GM12872 (cell line): ENCODE measurements around the gene TEDC2.

Source experiments
- CTCF ChIP-seq: IDR thresholded peaks from 3 replicates; pipeline ENCODE4 v1.5.1; 2011; ENCODE audit warnings: low read depth, mild to moderate bottlenecking, low read length, moderate library complexity; ENCODE audit not compliant: insufficient read depth

TEDC2 gene

GRCh38 chr16:2468725-2469398, 9.0 kb downstream of the TEDC2 start:
- no peak for TF ChIP-seq CTCF

- TF ChIP-seq CTCF: no peak
Observed at GRCh38 chr16:2469399-2470233, 9.7 kb downstream of the TEDC2 start.

- TF ChIP-seq CTCF: no peak
Observed at GRCh38 chr16:2470234-2470601, 10.3 kb downstream of the TEDC2 start.

GRCh38 chr16:2470603-2471015, 10.7 kb downstream of the TEDC2 start:
- no peak for TF ChIP-seq CTCF

GRCh38 chr16:2471016-2471652, 11.2 kb downstream of the TEDC2 start, which contains the start of gene NTN3:
Gene NTN3, plus strand, starts transcription at chr16:2471297. Its CDS starts 405 bp downstream, at chr16:2471702.
- TF ChIP-seq CTCF: no peak

- TF ChIP-seq CTCF: no peak
Observed at GRCh38 chr16:2471653-2472487, 12.0 kb downstream of the TEDC2 start.
